ENCODE results near the gene CLN6.
"Not testable (repeated sequence)": the region's sequence is repeated elsewhere in the genome, so short reads cannot be mapped to it uniquely, and the experiment has no call there.

The CLN6 gene

DNA sequence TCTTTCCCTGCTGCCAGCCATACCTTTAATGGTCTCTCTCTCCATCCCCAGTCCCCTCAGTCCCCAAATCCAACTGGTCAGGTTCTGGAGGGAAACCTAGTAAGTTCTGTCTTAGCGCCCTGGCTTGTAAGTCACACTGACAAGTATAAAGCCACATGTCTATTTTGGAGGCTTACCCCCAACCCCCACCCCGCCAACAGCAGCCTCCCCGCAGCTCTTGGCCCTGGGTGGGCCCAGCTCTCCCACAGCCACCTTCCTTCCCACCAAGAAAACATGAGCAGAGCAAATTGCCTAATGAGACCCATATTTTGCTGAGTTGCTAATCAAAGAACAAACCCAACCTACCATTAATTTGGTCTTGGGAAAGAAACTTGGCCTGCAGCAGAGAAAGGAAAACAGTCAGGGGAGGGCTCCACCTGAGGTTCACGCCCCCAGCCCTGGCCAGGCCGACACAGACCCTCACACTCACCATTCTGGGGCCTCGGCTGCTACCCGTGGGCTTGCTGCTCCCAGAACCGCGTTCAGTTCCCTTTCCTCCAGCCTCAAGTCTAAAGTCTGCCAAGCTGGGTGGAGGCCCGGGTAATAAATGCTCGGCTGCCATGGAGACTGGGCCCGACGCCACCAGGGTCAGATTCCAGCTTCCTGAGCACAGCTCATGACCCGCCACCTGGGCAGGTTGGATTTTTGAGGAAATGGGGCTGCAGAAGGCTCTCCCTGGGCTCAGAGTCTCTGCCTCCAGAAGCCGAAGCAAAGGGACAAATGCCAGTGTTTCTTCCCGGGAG, 24.6 kb downstream of the CLN6 start, which contains the start of gene CALML4:
Gene CALML4 (minus strand): TSS at position 557 of the 782 bp plus-strand sequence. CDS start 85 bp downstream, at position 472.
- TF ChIP-seq, protein P1, sequence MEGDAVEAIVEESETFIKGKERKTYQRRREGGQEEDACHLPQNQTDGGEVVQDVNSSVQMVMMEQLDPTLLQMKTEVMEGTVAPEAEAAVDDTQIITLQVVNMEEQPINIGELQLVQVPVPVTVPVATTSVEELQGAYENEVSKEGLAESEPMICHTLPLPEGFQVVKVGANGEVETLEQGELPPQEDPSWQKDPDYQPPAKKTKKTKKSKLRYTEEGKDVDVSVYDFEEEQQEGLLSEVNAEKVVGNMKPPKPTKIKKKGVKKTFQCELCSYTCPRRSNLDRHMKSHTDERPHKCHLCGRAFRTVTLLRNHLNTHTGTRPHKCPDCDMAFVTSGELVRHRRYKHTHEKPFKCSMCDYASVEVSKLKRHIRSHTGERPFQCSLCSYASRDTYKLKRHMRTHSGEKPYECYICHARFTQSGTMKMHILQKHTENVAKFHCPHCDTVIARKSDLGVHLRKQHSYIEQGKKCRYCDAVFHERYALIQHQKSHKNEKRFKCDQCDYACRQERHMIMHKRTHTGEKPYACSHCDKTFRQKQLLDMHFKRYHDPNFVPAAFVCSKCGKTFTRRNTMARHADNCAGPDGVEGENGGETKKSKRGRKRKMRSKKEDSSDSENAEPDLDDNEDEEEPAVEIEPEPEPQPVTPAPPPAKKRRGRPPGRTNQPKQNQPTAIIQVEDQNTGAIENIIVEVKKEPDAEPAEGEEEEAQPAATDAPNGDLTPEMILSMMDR (IDR thresholded peaks at IDR 0.05), result no peak
- no peaks in the 10 kb centered on the region for H3K27me3 ChIP-seq (ENCODE audit: control insufficient read depth, insufficient read depth, low read length)
- no peak within 1 kb of the TSS for H3K4me2 ChIP-seq (ENCODE audit: low read length)
- H2AFZ ChIP-seq, result peak within 1 kb of the TSS; percentile 20
- H3K4me3 ChIP-seq (ENCODE audit: low read depth, low read length), result no peak within 1 kb of the TSS
- H3K9ac ChIP-seq, result no peak within 1 kb of the TSS
- H3K27ac ChIP-seq, result no peak within 1 kb of the TSS
- no peaks in the 10 kb centered on the region for H3K79me2 ChIP-seq
- H3K36me3 ChIP-seq (ENCODE audit: control insufficient read depth, insufficient read depth, low read length), result no peaks in the 10 kb centered on the region
- no peaks in the 10 kb centered on the region for H3K9me3 ChIP-seq (ENCODE audit: control insufficient read depth, low read length)
- peaks cover 2% of the 10 kb centered on the region for H3K4me1 ChIP-seq

DNA sequence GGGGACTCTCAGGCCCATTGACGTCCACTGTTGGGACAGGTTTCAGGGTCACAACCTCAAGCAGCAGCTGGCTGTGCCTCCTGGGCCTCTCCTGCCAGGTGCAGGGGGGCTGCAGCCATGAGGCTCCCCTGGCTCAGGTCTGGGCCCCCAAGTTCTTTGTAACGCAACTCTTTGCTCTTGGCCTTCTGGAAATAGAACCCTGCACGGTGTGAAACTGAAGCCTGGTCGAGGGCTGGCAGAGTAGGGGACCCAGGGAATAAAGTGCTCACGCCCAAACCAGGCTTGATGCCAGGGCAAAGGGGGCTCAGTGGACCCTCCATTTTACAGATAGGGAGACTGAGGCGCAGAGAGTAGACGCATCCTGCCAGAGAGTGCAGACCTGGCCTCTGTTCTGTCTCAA, 25.2 kb downstream of the CLN6 start:
- H3K27ac ChIP-seq, result no peak overlapping the region
- no peak overlapping the region for H3K4me2 ChIP-seq (ENCODE audit: low read length)
- H2AFZ ChIP-seq, result no peak overlapping the region
- H3K9me3 ChIP-seq (ENCODE audit: control insufficient read depth, low read length), result no peaks in the 10 kb centered on the region
- H3K4me1 ChIP-seq, result peaks cover 2% of the 10 kb centered on the region
- H3K79me2 ChIP-seq, result no peaks in the 10 kb centered on the region
- H3K9ac ChIP-seq, result no peak overlapping the region
- TF ChIP-seq, protein P1 (IDR thresholded peaks at IDR 0.05), result no peak
- H3K36me3 ChIP-seq (ENCODE audit: control insufficient read depth, insufficient read depth, low read length), result no peaks in the 10 kb centered on the region
- H3K27me3 ChIP-seq (ENCODE audit: control insufficient read depth, insufficient read depth, low read length), result no peaks in the 10 kb centered on the region
- no peak overlapping the region for H3K4me3 ChIP-seq (ENCODE audit: low read depth, low read length)

DNA sequence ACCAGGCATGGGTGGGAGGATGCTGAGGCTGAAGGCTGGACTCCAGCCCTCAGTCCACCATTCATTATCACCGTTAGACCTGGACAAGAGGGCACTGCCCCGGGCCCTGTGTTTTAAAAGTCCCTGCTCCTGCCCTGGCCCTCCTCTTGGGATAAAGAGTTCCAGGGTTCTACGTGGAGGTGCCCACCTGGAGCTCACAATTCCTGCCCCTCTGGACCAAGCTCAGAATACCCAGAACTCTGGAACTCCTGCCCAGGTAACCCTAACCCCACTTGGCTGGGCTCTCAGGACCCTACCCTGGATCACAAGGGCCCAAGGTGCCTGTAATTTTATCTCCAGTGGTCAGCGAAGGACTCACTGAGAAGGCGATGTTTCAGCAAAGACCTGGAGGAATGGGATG, 25.6 kb downstream of the CLN6 start:
- no peaks in the 10 kb centered on the region for H3K27me3 ChIP-seq (ENCODE audit: control insufficient read depth, insufficient read depth, low read length)
- H3K9ac ChIP-seq, result no peak overlapping the region
- peaks cover 2% of the 10 kb centered on the region for H3K4me1 ChIP-seq
- TF ChIP-seq, protein P1 (IDR thresholded peaks at IDR 0.05), result no peak
- no peak overlapping the region for H2AFZ ChIP-seq
- H3K36me3 ChIP-seq (ENCODE audit: control insufficient read depth, insufficient read depth, low read length), result no peaks in the 10 kb centered on the region
- no peak overlapping the region for H3K4me3 ChIP-seq (ENCODE audit: low read depth, low read length)
- no peak overlapping the region for H3K4me2 ChIP-seq (ENCODE audit: low read length)
- no peak overlapping the region for H3K27ac ChIP-seq
- no peaks in the 10 kb centered on the region for H3K9me3 ChIP-seq (ENCODE audit: control insufficient read depth, low read length)
- H3K79me2 ChIP-seq, result no peaks in the 10 kb centered on the region

DNA sequence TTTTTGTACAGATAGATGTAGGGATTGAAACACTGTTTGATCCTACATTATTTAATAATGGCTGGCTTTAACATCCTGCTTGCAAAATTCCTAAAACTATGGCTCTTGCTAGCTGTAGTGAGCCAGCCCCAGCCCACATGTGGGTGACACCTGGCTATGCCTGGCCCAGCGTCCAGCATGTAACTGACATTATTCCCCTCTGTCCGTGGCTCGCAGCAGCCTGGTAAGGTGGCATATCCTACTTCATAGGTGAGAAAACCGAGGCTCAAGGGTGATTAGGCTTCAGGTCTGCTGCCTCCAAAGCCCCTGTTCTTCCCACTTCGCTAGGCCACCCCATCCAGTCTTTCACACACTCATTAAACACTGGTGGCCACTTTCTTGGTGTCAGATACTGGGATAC, 26.0 kb downstream of the CLN6 start:
- Histone ChIP-seq H3K27me3 (ENCODE audit: control insufficient read depth, insufficient read depth, low read length) (no peaks in the 10 kb centered on the region), H3K36me3 (ENCODE audit: control insufficient read depth, insufficient read depth, low read length) (no peaks in the 10 kb centered on the region), H3K4me3 (ENCODE audit: low read depth, low read length) (no peak overlapping the region), H3K4me2 (ENCODE audit: low read length) (no peak overlapping the region), H2AFZ (no peak overlapping the region), H3K27ac (no peak overlapping the region), H3K79me2 (no peaks in the 10 kb centered on the region), H3K9ac (no peak overlapping the region), H3K9me3 (ENCODE audit: control insufficient read depth, low read length) (no peaks in the 10 kb centered on the region), H3K4me1 (peaks cover 2% of the 10 kb centered on the region)
- TF ChIP-seq, protein P1 (IDR thresholded peaks at IDR 0.05), result no peak

DNA sequence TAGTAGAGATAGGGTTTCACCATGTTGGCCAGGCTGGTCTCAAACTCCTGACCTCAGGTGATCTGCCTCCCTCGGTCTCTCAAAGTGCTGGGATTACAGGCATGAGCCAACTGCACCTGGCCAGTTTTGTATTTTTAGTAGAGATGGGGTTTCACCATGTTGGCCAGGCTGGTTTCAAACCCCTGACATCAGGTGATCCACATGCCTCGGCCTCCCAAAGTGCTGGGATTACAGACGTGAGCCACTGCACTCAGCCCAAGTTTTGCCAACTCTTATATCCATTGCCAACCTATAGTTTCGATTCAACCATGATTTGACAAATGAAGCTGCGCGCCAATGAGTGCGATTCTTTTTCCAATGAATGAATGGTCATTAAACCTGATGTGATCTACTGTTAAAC, 26.5 kb downstream of the CLN6 start:
- H3K4me3 ChIP-seq (ENCODE audit: low read depth, low read length); H3K27me3 ChIP-seq (ENCODE audit: control insufficient read depth, insufficient read depth, low read length); H2AFZ ChIP-seq; H3K9me3 ChIP-seq (ENCODE audit: control insufficient read depth, low read length); H3K36me3 ChIP-seq (ENCODE audit: control insufficient read depth, insufficient read depth, low read length); H3K4me1 ChIP-seq; H3K79me2 ChIP-seq; H3K27ac ChIP-seq; H3K4me2 ChIP-seq (ENCODE audit: low read length); H3K9ac ChIP-seq: not testable (repeated sequence)

All from parathyroid adenoma (tissue), 2 donors.